ENCODE results near the gene ATRIP.
"Not testable (repeated sequence)": the region's sequence is repeated elsewhere in the genome, so short reads cannot be mapped to it uniquely, and the experiment has no call there.

ATRIP gene

DNA sequence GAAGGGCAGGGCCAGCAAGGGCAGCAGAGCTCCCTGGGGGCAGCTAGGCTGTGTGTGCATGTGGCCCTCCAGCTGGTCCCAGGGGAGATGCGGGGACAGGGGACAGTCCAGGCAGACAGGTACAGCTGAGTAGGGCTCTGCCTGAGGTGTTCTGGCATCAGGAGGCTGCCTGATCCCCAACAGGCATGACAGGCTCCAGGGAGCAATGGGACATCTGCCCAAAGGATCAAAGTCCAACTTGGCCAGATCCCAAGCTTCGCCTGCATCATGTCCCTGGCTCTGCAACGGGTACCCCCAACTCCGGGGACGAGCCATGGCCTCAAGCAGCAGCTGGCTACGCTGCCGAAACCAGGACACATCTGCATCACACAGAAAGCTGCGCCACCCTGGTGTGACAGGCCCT, 21.8 kb downstream of the ATRIP start:
- no peak for DNase-seq (ENCODE audit: low read depth in 2 of 2)

DNA sequence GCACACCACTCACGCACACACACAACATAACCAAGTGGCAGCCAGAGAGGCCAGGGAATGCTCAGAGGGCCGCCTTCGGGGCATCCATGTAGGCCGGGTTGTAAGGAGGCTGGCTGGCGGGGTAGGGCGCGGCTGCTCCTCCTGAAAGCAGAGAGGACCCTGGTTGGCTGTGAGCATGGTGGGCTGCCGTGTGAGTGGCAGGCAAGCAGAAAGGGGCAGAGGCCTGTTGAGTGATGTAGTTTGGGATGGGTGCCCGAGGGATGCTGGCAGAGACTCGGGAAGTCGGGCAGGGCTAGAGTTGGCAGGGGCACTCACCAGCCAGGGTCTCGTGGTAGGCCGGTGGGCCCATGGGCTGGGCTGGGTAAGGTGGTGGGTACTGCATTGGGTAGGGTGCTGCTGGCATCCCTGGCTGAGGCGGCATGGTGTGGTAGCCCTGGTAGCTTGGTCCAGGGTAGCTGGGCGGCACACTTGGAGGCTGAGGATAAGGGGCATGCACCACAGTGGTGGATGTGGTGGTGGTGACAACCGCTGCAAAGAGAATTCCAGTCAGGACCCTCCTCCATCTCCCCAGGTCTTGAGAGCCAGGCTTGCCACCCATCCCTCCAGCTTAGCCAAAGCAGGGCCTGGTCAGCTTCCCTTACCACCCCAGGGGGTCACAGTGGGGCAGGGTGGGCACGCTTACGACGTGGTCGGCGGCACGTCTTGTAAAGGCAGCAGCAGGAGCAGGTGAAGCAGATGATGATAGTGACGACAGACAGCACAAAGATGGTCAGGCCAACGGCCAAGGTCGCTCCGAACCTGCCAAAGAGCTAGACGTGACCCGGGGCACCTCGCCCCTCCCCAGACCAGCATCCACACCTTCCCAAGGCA, 22.7 kb downstream of the ATRIP start:
- DNase-seq (ENCODE audit: low read depth in 2 of 2): no peak

DNA sequence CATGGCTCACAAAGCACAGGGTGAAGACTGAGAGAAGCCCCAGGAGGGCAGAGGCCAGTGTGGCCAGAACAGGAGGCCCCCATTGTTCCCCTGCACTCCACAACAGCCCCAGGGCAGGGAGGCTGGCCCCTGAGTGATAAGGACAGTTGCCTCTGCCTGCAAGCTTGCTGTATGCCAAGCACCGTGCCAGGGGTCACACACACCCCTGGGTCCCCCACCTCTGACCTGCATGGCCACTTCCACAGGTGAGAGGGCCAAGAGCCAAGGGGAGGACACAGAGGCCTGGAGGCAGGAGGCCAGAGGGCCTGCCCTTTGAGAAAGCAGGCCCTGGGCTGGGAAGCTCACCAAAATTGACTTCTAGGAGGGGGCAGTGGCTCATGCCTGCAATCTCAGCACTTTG, 23.7 kb downstream of the ATRIP start:
- DNase-seq (ENCODE audit: low read depth in 2 of 2): no peak

DNA sequence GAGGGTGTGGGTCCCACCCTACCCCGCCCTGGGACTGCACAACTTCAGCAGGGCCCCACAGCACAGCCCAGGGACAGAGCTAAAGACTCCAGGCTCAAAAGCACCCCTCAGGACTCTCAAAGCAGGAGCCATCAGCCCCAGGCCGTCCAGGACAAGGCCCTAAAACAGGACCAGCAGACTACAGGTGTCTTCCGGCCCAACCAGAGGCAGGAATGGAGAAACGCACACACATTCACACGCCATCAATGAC, 26.1 kb downstream of the ATRIP start:
- no peak for DNase-seq (ENCODE audit: low read depth in 2 of 2)

DNA sequence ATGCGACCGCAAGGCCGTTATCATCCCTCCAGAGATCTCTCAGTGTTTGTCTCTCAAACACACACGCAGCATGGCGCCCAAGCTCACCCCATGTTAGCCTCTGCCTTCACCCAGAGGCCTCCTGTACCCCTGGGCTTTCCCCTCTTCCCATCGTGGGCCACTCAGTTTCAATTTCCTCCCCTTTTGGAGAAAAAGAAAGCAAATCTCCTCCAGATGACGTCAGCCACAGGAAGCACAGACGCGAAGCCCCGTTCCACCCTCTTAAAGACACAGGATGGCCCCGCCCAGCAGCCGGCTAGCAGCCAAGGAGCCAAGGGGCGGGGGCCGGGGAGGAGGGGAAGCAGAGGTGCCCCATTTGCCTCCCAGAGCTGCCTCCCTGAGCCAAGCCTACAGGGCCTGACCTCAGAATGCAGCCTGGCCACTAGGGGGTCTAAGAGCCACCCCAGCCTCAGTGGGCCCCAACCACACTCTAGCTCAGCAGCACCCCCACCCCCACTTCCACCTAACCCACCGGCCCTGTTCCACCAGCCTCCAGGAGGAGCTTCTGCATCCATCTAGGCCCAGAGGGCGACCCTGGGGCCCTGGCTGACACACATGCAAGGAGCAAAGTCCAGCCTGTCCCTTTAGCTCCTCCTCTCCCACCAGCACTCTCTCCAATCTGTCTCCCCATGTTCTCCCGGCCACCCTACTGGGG, 26.5 kb downstream of the ATRIP start:
- peak; percentile 93 to 94 for DNase-seq (ENCODE audit: low read depth in 2 of 2)

DNA sequence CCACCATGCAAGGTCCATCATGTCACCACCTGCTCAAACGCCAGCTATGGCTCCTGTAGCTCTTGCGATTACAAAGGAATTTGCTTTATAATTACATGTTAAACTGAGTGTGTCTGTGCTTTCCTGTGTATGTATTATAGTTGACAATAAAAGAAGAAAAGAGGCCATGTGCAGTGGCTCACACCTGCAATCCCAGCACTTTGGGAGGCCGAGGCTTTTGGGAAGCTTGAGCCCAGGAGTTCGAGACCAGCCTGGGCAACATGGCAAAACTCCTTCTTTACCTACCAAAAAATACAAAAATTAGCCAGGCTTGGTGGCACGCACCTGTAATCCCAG, 27.0 kb downstream of the ATRIP start:
- no peak for DNase-seq (ENCODE audit: low read depth in 2 of 2)

DNA sequence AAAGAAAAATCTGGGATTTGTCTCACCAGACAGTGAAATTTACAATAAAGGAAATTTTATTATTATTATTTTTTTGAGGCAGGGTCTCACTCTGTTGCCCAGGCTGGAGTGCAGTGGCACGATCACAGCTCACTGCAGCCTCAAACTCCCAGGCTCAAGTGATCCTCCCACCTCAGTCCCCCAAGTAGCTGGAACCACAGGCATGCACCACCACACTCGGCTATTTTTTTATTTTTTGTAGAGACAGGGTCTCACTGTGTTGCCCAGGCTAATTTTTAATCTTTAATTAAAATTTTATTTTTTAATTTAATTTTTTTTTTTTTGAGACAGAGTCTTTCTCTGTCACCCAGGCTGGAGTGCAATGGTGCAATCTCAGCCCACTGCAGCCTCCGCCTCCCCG, 27.5 kb downstream of the ATRIP start:
- not testable (repeated sequence) for DNase-seq (ENCODE audit: low read depth in 2 of 2)

DNA sequence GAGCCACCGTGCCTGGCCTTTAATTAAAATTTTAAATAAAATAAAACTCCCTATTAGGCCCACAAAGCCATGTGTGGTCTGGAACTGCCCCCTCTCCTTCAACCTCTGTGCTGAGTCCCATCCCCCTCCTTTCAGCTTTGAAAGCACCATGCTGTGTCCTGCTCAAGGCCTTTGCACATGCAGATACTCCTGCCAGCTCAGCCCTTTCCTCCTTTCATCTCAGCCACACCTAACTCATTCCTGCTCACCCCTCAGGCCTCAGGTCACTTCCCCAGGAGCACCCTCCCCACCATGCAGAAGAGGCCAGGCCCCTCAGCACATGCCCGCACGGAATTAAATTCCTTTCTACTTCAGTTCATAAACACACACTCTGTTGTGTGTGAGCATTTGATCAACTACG, 28.1 kb downstream of the ATRIP start:
- no peak for DNase-seq (ENCODE audit: low read depth in 2 of 2)

DNA sequence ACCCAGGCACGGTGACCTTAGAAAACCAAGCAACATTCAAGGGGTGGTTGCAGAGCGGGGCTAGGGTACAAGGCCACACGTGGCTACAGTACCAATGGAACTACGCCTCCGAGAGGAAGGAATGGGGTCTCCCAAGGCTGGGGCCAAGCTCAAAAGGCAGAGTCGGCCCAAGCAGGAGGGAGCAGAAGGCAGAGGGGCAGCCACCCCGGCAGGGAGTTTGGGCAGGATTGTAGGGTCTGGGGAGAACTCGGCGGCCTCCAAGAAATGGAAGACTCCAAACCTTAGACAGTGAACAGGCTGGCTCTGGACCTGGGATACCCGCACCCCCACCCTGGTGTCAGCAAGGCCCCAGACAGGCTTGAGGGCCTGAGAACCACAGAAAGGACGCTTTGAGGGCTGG, 28.7 kb downstream of the ATRIP start:
- DNase-seq (ENCODE audit: low read depth in 2 of 2): no peak

DNA sequence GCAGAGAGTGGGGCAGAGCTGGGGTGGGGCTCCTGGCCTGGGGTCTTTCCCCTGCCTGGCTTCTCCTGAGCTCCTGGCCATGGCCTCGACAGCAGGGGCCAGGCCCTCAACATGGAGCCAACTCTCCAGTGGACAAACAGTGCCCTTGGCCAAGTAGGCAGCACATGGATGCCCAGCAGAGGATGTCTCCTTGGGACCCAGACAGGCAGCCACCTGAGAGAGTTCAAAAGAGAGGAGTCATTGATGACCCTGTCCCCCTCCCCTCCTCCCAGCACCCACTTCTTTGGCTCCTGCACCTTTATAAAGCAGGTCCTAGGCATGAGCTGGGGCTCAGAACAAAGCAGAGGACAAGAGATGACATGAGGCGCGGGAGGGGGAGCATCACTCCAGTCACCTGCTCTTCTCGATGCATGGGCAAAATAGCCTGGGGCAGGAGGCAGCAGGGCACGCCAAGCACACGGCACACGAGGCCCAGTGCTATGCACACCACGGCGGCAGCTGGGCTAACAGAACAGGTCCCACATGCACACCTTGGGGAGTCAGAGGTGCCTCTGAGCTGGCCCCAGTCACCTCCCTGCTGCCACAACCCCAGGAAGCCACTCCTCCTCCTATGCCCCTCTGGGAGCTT, 30.0 kb downstream of the ATRIP start:
- DNase-seq (ENCODE audit: low read depth in 2 of 2): no peak

DNA sequence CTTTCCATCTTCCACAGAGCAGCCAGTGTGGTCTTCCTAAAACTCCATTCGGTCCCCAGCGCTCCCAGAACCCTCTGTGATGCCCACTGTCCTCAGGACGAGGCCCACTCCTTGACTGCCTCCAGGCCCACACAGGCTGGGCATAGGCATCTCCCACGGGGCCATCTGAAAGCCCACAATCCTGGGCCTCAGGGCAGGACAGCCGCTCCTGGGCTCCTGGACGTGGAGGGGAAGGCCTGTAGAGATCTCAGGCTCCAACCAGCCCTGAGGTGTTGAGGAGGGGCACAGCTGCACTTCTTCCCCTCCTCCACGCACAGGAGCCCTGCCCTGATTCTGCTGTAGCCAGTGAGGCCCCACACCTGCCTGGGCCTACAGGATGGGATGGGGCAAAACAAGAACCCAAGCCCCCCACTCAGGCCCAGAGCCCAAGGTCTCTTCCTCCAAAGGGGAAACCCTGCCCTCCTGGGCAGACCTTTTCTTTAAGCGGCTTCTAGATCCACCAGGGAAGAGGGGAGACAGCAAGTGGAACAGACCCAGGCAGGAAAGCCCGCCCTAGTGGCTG, 31.5 kb downstream of the ATRIP start:
- no peak for DNase-seq (ENCODE audit: low read depth in 2 of 2)

DNA sequence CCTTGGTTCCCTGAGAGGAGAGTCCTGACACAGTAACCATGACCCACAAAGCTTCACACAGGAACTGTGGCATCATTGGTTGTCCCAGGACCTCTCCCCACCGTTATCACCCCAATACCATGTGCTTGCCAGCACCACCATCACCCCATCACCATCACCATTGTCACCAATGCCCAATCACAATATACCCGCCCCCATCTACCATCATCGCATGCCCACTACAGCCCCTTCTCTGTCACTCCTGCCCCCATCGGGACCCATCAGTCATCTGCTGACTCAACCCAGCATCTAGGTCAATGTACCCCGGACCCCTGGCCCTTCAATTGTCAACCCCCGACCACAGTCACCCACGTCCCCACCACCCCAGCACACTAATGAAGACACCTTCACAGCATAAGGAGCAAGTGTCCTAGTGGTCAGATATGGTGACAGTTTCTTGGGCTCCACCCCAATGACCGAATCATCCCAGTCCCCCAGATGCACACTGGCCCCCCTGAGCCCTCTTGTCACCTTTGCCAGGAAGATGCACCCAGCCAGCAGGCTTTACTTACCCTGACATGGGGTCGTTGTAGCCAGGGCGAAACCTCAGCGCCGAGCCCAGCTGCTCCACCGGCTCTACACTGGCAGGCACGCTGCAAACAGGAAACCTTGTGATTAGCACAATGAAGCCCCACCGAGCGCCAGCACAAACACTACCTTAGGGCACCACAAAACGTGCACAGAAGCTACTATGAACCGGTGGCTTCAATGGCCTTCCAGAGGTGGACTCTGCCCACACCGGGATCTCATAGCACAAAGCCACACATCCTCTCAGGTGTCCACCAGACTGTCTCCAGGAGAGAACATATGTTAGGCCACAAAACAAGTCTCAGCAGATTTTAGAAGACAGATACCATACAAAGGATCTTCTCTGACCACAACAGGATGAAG, 32.4 kb downstream of the ATRIP start:
- DNase-seq (ENCODE audit: low read depth in 2 of 2): peak in 1 of 2 donors; percentile 32

DNA sequence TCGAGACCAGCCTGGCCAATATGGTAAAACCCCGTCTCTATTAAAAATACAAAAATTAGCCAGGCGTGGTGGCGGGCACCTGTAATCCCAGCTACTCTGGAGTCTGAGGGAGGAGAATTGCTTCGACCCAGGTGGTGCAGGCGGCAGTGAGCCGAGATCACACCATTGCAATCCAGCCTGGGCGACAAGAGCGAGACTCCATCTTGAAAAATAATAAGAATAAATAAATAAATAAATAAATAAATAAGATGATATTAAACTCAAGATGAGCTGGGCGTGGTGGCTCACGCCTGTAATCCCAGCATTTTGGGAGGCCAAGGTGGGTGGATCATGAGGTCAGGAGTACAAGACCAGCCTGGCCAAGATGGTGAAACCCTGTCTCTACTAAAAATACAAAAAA, 34.4 kb downstream of the ATRIP start:
- DNase-seq (ENCODE audit: low read depth in 2 of 2): not testable (repeated sequence)

DNA sequence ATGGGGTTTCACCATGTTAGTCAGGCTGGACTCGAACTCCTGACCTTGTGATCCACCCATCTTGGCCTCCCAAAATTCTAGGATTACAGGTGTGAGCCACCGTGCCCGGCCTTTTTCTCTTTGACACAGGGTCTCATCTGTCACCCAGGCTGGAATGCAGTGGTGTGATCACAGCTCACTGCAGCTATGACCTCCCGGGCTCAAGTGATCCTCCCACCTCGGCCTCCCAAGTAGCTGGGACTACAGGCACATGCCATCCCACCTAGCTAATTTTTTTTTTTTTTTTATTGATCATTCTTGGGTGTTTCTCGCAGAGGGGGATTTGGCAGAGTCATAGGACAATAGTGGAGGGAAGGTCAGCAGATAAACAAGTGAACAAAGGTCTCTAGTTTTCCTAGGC, 36.3 kb downstream of the ATRIP start:
- DNase-seq (ENCODE audit: low read depth in 2 of 2): not testable (repeated sequence)

DNA sequence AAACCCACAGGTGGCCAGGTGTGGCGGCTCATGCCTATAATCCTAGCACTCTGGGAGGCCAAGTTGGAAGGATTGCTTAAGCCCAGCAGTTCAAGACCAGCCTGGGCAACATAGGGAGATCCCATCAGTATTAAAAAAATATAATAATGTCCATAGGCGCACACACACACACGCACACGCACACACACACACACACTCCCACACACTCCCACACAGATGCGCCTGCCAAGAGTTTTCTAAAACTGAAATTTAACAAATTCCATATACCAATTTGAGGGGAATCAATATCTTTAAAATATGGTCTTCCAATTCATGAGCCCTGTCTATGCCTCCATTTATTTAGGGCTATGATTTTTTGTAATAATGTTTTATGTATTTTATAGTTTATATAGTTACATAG, 40.4 kb downstream of the ATRIP start:
- DNase-seq (ENCODE audit: low read depth in 2 of 2): no peak

DNA sequence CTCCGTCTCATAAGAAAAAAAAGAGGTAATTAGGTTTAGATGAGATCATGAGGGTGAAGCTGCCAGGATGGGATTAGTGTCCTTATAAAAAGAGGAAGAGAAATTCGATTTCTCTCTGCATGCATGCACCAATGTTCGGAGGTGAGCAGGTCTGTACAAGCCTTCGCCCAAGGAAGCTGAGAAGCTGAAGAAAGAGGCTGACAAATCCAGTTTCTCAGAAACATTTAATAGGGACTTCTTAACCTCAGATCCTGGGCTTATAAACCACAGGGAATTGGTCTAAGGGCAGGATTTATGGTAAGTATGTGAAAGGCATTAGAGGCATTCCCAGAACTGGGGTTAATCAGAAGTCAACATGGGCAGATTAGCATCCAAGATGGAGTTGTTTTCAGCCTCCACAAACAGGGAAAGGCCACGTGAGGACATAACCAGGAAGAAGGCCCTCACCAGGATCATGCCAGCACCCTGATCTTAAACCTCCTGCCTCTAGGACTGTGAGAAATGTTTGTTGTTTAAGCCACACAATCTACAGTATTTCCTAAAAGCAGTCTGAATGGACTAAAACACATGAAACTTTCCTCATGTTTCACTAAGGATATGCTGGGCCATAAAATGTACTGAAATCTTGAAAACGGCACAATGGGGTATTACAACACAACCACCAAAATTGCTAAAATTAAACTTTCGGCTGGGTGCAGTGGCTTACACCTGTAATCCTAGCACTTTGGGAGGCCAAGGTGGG, 46.1 kb downstream of the ATRIP start:
- DNase-seq (ENCODE audit: low read depth in 2 of 2): no peak

DNA sequence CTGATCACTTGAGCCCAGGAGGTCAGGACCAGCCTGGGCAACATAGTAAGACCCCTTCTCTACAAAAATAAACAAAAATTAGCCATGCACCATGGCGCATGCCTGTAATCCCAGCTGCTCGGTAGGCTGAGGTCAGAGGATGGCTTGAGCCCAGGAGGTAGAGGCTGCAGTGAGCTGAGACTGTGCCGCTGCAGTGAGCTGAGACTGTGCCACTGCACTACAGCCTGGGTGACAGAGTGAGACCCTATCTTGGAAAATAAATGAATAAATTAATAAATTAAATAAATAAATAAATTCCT, 46.6 kb downstream of the ATRIP start:
- DNase-seq (ENCODE audit: low read depth in 2 of 2): no peak

DNA sequence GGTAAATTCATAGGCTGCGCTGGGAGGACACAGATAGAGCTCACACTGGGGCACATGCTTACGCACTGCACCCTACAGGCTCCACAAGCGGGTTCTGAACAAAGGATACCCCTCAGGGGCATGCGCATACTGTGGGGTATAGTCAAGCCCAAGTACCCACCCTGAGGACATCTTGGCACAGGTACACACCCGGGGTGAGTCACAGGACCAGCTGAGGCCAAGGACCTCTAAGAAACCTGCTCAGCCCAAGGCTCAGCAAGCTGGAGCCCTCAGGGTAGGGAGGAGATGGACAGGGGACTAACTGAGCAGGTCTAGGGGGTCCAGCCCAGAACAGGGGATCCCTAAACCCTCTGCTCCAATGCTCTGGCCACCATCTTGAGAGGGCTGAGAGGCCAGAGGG, 54.1 kb downstream of the ATRIP start:
- no peak for DNase-seq (ENCODE audit: low read depth in 2 of 2)

DNA sequence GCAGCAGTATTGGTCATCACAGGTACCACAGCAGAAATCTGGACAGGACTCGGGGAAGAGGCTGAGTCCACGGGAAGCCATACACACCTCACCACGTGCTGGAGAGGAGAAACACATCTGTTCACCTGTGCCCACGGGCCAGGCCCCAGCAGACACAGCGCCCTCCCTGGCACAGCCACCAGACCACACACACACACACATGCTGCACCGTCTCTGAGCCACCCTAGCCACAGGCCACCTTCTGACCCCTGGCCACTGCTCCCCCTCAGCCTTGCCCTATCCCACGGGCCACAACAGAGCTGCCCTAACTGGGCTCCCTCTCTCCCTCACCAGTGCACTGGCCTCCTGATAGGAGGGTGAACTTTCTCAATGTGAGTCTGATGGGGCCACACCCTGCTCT, 54.7 kb downstream of the ATRIP start:
- no peak for DNase-seq (ENCODE audit: low read depth in 2 of 2)

DNA sequence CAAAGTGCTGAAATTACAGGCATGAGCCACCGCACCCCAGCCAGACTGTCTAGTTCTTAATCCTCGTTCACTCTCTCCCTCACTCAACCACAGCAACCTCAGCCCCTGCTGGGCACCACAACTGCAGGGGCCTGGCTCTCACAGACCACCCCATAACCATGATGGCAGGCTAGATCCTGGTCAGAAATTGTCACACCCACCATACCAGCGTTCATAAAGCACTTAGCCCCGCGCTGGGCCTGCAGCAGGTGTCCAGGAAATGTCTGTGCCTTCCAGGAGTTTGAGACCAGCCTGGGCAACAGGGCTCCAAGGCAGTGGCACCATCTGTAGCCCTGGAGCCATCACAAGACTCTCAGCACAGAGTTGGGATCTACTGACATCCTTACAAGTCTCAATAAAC, 55.6 kb downstream of the ATRIP start:
- no peak for DNase-seq (ENCODE audit: low read depth in 2 of 2)

DNA sequence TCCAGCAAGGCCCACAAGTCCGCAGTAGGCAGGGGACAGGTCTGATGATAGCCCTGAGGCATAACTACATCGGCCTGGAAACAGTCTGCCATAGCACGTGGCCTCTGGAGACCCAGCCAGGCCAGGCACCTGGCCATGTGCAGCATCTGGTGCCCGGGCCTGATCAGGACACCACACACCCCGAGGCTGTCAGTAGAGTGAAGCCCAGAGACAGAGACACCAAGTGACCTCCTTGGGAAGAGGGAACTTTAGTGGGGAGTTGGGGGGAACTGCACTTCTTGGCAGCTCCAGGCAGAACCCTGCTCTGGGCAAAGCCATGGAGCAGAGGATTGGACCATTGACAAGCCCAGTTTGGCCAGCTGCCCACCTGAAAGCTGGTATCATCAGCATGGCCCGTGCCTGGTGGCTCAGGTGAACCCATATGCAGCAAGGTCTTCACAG, 56.2 kb downstream of the ATRIP start:
- no peak for DNase-seq (ENCODE audit: low read depth in 2 of 2)
